Hypothalamus (tissue), 51 donors: Measurements from ENCODE around the gene FLG2.
"Not testable (repeated sequence)": the region's sequence is repeated elsewhere in the genome, so short reads cannot be mapped to it uniquely, and the experiment has no call there.

Experiments used
- DNase-seq, 51 donors: peaks; one replicate each; lab custom pipeline; 2025; lab: John Stamatoyannopoulos, UW

The FLG2 gene

GRCh38 chr1:152313319-152313801 lies 46.4 kb downstream of the FLG2 start:
- DNase-seq = no peak

- DNase-seq = not testable (repeated sequence)
Observed at GRCh38 chr1:152312169-152312568, 47.6 kb downstream of the FLG2 start.

- DNase-seq = no peak
Observed at GRCh38 chr1:152309955-152310354, 49.9 kb downstream of the FLG2 start.

- not testable (repeated sequence) for DNase-seq
Observed at GRCh38 chr1:152309320-152309901, 50.4 kb downstream of the FLG2 start.

GRCh38 chr1:152308758-152309157 lies 51.0 kb downstream of the FLG2 start:
- not testable (repeated sequence) for DNase-seq

- DNase-seq = not testable (repeated sequence)
Observed at GRCh38 chr1:152307970-152308369, 51.8 kb downstream of the FLG2 start.

GRCh38 chr1:152306123-152306522 lies 53.7 kb downstream of the FLG2 start:
- DNase-seq = not testable (repeated sequence)

- DNase-seq = not testable (repeated sequence)
Observed at GRCh38 chr1:152304773-152305172, 55.0 kb downstream of the FLG2 start.

- DNase-seq = not testable (repeated sequence)
Observed at GRCh38 chr1:152303139-152303872, 56.5 kb downstream of the FLG2 start.
